Camera-type eye (tissue), 1 donor: Measurements from ENCODE around the gene DUSP16. TPM values are rescaled to one million over a fixed set of nuclear protein-coding genes. Genes with fewer than 3 reads are reported as not detected.

Experiments
- total RNA-seq: library from RNA; depleted of rRNA; stranded (reverse); fragments of >200 nt; gene quantifications from one replicate; pipeline ENCODE4 v1.2.3, GENCODE V29; 2014

Gene DUSP16
- total RNA-seq, result 46.8 TPM

GRCh38 chr12:12562585-12563261 is at the start of gene DUSP16:
Gene DUSP16 (minus strand): TSS chr12:12562863. CDS start chr12:12521098, 41,765 bp downstream.

GRCh38 chr12:12611512-12612306 is 49.0 kb upstream of the DUSP16 start, which contains the start of gene CREBL2:
Gene CREBL2 (plus strand): TSS chr12:12611876. CDS start chr12:12612173, 297 bp downstream.

Other genes starting within 250 kb of the DUSP16 start
- 5.6 TPM for gene MANSC1, start 212.6 kb downstream of the DUSP16 start, total RNA-seq
- 23.9 TPM for gene BORCS5, start 205.8 kb downstream of the DUSP16 start, total RNA-seq
- gene CREBL2, start 49.0 kb upstream of the DUSP16 start, total RNA-seq, result 53.1 TPM
- 7.3 TPM for gene GPR19, start 133.3 kb upstream of the DUSP16 start, total RNA-seq
- gene CDKN1B, start 154.5 kb upstream of the DUSP16 start, total RNA-seq, result 165 TPM
- 44.7 TPM for gene APOLD1, start 222.8 kb upstream of the DUSP16 start, total RNA-seq